Activated CD4-positive, alpha-beta T cell treated with anti-CD3 and anti-CD28 coated beads for 24 hours (primary cell): ENCODE results near the gene NOTCH3.

Experiments used
- DNase-seq, 2 donors: peaks; one replicate each; pipeline ENCODE4 v3.0.0-alpha.2; 2020; ENCODE audit warnings: low read depth in 2 of 2

NOTCH3 gene

DNA sequence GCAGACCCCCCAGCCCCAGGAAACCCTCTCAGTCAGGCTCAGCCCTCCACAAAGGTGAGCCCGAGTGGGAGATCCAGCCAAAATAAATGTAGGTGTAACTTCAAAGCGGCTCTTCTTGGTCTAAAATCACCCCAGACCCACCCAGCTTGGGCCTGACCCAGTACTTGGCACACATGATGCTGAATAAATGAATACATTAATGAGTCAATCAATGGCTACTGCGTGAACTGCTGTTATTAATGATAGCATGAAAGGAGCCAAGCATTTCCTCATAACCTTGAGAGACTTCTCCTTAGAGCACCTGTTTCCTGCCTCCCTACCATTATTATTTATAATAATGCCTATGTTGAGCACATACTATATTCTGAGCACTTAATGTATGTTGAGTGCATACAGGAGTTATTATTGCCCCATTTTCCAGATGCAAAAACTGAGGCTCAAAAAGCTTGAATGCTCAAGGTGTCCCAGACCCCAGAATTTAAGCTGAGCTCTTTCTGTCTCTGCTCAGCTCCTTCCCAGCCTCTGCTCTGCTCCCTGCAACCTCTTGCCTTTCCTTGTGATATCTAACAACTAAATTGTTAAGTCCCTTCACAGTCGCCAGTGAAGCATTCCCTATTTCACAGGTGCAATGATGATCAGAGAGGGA, 4.3 kb downstream of the NOTCH3 start:
- no peak for DNase-seq

DNA sequence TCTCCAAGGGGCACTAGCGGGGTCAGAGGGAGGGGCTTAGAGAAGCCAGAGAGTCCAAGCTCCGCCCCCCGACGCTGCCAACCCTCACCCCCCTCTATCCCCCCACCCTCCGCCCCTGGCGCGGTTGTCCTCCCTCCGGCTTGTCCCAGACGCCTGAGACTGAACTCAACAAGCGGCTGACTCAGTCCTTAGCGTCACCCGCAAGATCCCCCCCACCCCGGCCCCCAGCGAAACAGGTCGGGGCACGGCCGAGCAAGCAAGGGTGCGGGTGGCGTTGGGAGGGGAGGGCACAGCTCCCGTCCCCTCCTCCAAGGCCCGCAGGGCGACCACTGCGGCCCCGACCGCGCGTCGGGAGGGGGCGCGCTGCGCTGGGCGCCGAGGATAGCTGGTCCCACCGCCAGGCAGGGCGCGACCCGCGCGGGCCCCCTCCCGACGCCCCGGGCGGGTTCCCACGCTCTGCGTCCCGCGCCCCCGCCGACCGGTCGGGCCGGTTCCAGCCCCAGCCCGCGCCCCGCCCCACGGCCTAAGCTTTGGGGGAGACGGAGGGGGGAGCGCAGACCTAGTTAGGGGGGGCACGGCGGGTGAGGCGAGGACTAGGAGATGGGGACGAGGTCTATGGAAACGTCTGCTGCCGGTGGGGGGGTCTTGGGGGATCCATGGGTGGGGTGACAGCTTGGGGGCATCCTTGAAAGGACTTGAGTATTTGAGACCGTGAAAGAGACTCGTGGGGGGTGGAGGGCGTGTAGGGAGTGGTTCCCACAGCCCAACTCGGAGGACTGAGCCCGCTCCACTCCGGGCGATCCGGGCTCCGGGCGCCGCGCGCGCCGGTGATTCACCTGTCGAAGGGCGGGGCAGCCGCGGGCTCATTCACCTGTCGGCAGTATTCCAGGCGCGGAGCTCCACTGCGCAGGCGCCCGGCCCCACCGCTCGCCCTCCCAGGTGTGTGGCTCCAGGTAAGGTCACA, 5.1 kb downstream of the NOTCH3 start:
- DNase-seq = no peak

DNA sequence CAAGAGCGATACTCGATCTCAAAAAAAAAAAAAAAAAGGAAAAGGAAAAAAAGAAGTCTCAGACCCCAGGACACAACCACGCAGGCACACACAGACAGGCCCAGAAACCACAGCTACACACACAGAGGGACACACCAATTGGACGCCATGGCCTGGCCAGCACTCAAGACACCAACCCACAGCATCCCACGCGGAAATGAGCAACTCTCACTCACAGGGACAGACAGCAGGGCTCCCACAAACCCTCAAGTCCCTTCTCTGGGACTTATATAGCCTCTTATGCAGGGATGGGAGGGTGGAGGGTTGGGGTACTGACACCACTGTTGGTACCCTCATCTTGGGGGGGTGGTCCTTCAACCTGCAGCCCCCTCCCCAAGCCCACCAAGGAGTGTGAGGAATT, 5.9 kb downstream of the NOTCH3 start:
- DNase-seq = no peak

DNA sequence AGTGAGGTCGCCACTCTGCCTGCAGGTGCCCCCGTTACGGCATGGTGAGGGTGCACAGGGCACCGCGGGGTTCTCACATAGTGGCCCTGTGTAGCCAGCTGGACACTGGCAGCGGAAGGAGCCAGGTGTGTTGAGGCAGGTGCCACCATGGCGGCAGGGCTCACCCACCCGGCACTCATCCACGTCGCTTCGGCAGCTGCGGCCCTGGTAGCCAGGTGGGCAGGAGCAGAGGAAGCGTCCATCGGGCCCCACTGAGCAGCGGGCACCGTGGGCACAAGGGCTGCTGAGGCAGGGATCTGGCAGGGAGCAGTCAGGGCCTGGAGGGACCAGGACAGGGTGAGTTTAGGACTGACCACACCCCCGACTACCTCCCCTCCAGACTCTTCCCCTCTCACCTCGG, 8.8 kb downstream of the NOTCH3 start:
- no peak for DNase-seq

DNA sequence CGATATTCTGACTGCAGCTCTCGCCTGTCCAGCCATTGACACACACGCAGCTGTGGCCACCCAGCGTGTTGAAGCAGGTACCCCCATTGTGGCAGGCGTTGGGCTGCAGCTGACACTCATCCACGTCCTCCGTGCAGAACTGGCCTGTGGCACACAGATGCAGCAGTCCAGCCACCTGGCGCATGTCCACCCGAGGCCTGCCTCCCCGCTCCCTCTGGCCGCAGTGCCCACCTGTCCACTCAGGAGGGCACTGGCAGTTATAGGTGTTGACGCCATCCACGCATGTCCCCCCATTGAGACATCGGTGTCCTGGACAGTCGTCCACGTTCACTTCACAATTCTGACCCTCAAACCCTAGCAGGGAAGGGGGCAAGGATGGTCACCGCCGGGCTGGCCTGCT, 9.3 kb downstream of the NOTCH3 start:
- DNase-seq = no peak

DNA sequence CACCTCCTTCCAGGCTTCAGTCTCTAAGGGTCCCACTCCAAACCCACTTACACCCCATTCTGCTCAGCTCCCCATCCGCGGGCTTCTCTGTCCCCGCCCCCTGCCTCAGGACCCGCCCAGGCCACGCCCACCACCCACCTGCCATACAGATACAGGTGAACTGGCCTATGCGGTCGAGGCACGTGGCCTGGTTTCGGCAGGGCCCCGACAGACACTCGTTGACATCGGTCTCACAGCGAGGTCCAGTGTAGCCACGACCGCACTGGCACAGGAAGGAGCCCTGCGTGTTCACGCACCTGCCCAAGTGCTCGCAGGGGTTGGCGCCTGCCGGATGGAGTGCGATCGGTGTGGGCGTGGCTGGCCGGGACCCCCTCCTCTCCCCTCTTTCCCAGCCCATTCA, 11.9 kb downstream of the NOTCH3 start:
- no peak for DNase-seq

DNA sequence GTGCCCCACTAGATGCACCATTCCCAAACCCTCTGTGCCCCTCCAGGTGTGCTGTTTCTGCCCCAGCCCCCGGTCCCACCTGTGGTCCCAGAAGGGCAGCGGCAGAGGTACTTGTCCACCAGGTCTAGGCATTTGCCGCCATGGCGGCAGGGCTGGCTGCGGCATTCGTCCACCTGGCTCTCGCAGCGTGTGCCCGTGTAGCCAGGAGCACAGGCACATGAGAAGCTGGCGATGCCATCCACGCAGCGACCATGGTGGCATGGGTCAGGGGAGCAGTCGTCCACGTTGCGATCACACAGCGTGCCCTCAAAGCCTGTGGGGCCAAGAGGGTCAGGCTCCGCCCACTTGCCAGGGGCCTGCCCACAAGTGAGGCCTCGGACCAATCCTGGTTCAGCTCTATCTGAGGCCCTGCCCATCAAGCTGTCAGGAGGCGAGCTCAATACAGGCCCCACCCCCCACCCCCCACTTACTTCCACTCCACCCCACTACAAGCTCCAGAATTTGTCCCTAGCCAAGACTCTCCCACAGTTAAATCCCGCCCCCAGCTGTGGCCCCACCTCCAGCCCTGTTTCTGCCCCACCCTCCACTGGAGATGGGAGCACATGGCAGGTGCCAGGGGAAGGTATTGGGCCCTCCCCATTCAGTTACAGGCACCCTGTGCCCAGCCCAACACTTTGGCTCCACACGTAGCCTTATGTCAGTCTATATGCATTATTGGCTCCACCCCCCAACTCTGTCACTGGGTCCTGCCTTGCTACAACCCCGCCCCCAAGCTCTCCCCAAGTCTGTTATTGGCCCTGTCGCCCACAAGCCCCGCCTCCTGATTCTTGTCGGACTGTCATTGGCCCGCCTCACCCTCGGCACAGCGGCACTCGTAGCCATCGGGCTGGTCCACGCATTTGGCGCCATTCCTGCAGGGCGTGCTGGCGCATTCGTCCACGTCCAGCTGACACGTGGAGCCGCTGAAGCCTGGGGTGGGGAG, 13.5 kb downstream of the NOTCH3 start:
- no peak for DNase-seq

DNA sequence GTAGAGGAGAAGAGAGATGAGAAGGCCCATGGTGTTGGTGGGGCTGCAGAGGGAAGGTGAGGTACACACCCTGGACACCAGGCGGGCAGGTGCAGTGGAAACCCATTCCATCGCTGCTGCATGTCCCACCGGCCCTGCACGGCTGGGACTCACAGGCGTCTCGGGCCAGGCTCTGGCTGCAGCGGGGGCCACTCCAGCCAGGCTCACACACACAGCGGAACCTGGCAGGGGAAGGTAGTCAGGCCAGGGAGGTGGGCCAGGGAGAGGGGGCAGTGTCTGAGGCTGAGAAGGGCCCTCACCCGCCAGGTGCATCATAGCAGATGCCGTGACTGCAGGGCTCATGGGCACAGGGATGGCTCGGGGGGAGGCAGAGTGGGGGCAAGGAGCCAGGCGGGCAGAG, 15.6 kb downstream of the NOTCH3 start:
- no peak for DNase-seq

DNA sequence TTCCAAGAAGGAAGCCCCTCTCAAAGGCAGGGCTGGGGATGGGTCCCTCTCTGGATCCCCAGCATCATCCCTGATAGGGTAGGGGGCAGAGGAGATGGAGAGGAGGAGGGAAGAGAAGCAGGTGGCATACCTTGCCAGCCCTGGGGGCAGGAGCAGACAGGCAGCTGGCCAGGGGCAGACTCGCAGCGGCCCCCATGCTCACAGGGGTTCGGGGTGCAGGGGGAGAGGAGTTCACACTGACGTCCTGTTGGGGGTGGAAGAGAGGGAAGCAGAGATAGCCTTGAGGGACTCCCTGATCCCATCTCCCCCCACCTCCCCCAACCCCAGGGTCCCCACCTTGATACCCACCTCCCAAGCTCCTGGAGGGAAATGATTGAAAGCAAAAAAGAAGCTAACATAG, 16.0 kb downstream of the NOTCH3 start:
- no peak for DNase-seq

DNA sequence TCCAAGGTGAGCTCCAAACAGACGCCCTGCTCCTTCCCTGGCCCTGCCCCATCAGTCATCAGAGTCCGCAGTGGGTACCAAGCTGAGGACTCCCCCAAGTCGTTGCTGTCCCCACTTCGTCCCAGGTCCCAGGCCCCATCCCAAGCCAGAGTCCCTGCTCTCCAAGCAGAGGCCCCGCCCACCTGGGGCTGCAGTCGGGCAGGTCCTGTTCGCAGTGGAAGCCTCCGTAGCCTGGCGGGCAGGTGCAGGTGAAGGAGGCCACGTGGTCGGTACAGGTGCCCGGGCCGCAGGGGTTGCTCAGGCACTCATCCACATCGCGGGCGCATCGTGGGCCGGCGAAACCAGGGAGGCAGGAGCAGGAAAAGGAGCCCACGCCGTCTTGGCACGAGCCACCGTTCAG, 19.4 kb downstream of the NOTCH3 start:
- no peak for DNase-seq

DNA sequence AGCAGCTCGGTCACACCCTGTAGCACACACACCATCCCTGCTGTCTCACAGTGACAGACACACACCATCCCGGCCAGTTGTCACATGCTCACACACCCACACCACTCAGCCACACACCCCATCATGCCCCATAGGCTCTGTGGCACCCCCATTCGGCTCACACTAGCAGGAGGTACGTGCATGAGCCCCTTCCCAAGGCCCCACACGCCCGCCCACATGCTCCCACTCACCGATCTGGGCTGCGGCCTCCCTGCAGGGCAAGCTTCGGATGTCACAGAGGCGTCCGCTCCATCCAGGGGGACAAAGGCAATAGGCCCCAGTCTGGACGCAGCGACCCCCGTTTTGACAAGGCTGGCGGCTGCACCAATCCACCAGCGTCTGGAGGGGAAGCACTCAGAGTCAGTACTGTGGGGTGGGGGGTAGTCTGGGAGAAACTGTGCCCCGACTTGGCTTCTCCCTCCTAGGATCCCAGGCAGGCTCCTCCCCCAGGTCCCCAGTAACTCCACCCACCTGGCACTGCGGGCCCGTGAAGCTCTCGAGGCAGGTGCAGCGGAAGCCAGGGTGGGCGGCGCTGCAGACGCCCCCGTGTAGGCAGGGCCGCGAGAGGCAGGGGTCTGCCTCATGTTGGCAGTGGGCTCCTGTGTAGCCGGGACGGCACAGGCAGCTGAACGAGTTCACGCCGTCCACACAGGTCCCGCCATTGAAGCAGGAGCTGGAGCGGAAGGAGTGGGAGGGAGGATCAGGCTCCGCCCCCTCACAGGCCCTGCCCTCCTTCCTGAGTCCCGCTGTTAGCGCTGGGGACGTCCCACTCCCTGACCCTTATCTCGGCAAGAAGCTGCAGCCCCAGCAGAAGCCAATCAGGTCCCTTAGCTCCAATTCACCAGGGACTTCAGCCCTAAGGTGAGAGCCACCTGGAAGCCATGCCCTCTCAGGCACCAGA, 20.1 kb downstream of the NOTCH3 start:
- no peak for DNase-seq

DNA sequence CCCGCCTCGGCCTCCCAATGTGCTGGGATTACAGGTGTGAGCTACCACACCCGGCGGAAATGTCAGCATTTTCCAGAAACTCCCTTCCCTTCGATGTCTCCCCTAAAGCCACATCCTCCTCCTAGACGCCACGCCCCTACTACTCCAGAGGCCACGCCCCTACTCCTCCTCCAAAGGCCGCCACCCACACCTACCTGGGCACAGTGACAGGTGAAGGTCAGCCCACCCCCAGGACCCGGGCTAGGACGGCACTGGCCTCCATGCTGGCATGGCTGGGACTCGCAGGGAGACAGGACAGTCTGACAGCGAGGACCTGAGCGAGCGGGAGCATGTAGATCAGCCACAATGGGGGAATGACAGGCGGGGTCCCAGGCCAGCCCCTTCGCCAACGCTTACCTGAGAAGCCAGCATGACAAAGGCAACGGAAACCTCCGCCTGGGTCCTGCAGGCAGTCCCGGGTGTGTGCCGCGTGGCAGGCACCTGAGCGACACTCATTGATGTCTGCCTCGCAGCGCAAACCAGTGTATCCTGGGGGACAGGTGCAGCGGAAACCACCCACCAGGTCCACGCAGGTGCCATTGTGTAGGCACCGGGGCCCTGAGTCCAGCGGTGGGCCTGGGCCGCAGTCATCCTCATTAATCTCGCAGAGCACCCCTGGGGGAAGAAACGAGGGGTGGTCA, 22.0 kb downstream of the NOTCH3 start:
- no peak for DNase-seq

DNA sequence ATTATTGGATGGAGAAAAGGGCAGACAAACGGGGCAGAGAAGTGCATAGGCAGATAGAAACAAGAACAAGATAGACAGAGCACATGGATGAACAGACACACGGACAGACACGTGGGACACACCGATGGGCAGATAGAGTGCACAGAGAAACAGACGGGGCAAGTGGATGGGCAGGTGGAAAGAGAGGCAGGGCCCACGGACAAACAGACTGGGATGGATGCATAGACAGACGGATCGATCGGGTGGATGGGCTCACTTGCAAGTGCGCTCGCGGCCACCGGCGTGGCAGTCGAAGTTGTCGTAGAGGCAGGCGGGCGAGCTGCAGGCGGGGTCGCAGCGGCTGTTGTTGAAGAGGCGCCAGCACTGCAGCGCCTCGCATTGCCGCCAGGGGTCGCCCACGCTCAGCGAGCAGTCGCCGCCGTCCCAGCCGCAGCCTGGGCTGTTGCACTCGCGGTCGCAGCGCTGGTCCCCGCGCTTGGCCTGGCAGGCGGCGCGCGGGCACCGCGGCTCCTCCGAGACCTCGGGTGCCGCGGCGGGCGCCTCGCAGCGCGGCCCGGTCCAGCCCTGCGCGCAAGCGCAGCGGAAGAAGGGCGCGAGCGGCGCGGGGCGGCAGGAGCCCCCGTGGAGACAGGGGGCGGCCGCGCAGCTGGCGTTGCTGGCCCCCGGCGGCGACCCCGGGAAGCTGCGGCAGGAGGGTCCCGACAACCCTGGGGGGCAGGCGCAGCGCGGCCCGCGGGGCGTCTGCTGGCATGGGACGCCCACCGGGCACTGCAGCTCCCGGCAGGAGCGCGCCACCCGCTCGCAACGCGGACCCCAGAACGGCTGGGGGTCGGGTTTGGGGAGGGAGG, 23.3 kb downstream of the NOTCH3 start:
- peak; percentile 74 to 82 for DNase-seq

DNA sequence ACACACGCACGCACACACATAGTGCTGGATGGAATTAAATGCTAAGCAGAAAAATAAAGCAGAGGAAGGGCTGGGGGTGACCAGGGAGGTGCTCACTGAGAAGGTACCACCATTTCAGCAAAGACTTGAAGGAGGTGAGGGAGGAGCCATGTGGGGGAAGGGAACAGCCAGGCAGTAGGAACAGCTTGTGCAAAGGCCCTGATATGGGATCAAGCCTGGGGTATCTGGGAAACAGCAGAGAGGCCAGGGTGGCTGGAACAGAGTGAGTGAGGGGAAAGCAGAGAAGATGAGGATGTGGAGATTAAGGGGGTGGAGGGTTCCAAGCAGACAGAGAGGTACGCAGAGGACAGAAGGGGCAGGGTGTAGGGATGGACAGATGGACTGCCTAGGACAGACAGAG, 25.2 kb downstream of the NOTCH3 start:
- DNase-seq = no peak

DNA sequence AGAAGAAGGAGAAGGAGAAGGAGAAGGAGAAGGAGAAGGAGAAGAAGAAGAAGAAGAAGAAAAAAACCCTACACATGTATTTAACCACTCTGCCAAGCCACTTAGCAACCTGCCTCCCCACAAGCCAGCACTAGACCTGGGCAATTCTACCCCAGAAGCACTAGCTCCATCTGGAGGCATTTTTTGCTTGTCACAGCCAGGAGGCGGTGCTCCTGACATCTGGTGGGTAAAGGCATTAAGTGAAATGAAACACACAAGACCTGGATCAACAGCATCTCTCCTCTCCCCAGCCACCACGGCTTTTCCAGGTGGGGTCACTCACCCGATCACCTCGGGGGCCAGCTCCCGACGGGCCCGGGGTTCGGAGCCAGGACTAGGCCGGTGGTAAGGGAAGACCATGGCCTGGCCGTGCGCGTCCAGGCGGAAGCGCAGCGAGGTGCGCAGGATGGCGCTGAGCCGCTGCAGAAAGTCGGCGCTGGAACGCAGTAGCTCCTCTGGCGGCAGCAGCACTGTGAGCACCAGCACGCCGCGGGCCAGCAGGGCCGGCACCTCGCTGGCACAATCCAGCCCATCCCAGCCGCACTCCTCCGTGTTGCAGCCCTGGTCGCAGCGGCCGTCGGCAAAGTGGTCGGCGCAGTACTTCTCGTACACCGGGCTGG, 26.9 kb downstream of the NOTCH3 start:
- no peak for DNase-seq

DNA sequence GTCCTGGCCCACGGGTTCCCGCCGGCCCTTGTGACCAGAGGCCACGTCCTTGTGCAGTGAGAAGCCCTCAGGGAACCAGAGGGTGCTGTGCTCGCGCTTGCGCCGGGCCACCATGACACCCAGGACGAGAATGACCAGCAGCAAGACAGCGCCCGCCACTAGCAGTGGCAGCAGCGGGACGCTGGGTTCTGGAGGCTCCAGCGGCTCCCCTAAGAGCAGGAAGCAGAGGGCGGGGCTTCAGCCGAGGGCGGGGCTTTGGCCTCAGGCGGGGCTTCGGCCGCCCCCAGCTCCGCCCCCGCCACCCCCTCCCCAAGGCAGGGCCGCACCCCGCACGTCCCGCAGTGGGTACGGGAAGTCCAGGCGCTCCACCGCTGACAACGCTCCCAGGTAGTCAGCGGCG, 30.4 kb downstream of the NOTCH3 start:
- no peak for DNase-seq

DNA sequence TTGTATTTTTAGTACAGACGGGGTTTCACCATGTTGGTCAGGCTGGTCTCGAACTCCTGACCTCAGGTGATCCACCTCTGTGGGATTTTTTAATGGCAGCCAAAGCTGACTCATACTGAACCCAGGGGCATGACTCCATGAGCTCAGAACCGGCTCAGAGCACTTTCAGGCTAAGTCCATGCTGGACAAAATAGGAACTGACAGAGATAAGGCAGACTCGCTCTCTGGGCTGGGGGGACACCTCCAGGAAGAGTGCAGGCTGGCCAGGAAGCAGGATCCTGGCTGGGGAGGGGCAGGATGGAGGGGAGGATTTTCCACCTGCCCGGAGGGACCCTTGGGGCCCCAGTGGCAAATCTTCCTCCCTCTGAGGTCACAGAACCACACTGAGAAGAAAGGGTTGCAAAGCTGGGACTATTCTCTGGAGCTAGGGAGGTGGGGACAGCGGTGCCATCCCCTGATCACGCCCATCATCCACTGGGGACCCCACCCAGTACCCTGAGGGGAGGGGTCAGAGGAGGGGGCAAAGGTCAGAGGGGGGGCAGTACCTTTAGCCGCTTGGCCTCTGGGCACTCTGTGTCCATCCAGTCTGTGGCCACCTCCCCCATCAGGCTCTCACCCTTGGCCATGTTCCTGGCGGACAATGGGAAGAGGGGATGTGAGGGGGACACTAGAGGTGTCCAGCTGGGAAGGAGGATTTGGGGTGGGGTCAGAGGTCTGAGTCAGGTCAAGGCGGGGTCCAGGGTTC, 31.1 kb downstream of the NOTCH3 start:
- DNase-seq = no peak

DNA sequence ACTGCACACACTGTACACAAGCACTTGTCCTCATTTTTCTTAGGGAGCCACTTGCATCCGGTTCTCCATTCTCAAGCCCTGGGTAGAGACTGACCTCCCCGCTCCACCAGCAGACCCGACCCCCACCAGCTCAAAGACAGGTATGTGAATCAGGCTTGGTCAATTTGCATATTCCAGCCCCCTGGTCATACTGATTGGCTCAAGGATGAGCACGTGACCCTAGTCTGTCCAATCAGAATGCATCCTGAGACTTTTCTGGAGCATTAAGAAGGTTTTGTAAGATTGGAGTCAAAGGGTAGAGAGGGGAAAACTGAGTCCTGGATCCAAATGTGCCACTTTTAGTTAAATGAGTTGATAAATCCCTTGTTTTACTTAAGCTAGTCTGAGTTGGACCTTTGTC, 34.1 kb downstream of the NOTCH3 start:
- no peak for DNase-seq
